Spleen (tissue), 7 donors: ENCODE measurements around the gene ADCY1.

Source experiments
- CTCF ChIP-seq, 11 experiments: fragments of 200-600 bp in 7 of 11; fragments of 450-650 bp in 4 of 11; sonication (generic) in 4 of 11; IDR thresholded peaks in 8 of 11; conservative IDR thresholded peaks in 3 of 11; 1 replicate in 7 of 11; 2 replicates in 4 of 11; pipeline versions ENCODE4 v1.4.0 to v1.8.0; 2016 to 2021; ENCODE audit warnings: antibody characterized with exemption in 11 of 11, inconsistent platforms in 4 of 11, mild to moderate bottlenecking in 1 of 11
- POLR2AphosphoS5 ChIP-seq, 3 donors: sonication (generic); formaldehyde crosslinking; IDR thresholded peaks; one replicate each; pipeline ENCODE4 v1.5.1; 2017; ENCODE audit warnings: antibody characterized with exemption in 3 of 3
- donor health status: DM: no; HTN: no; CAD: no; lungs with moderate emphysema.
- donor health status: DM: no; HTN: no; CAD: no.
- donor health status: DM: no; HTN: no; CAD: no.

- TF ChIP-seq POLR2AphosphoS5 (IDR thresholded peaks at IDR 0.05): no peak
- TF ChIP-seq CTCF (IDR thresholded peaks at IDR 0.05 in 8 of 11, conservative IDR thresholded peaks at IDR 0.05 in 3 of 11): no peak
Measured at GRCh38 chr7:45711161-45711490, 137.0 kb downstream of the ADCY1 start.
